CD14-positive monocyte (primary cell): ENCODE results near the gene OR2T11. TPM values are rescaled to one million over a fixed set of nuclear protein-coding genes. Genes with fewer than 3 reads are reported as not detected.

ENCODE experiments used
- DNase-seq, 3 donors: peaks; one replicate each; pipeline ENCODE4 v3.0.0-alpha.2; 2011 to 2022
- H2AFZ ChIP-seq: 2 replicates; pipeline ENCODE4 v1.6.0; 2012; ENCODE audit warnings: mild to moderate bottlenecking, low read depth, low read length, inconsistent platforms; ENCODE audit not compliant: insufficient read depth, poor library complexity, severe bottlenecking
- H3K27ac ChIP-seq, 2 donors: 1 replicate in 1 of 2; 2 replicates in 1 of 2; pipeline ENCODE4 v1.5.1; 2012 to 2013; ENCODE audit warnings: low read length in 2 of 2, control low read depth in 1 of 2, inconsistent platforms in 1 of 2, low read depth in 1 of 2, mild to moderate bottlenecking in 1 of 2
- H3K27me3 ChIP-seq, 2 donors: one replicate each; pipeline versions ENCODE4 v1.6.0 to v1.6.1; 2011 to 2013; ENCODE audit warnings: low read length in 2 of 2; ENCODE audit not compliant: control insufficient read depth in 2 of 2, insufficient read depth in 2 of 2
- H3K36me3 ChIP-seq, 2 donors: replicated peaks in 1 of 2; 1 replicate in 1 of 2; 2 replicates in 1 of 2; pipeline versions ENCODE4 v1.5.1 to v1.6.1; 2012 to 2013; ENCODE audit warnings: low read length in 2 of 2, control low read depth in 1 of 2, inconsistent platforms in 1 of 2, mild to moderate bottlenecking in 1 of 2; ENCODE audit not compliant: insufficient read depth in 2 of 2, control insufficient read depth in 1 of 2
- H3K4me1 ChIP-seq, 2 donors: 1 replicate in 1 of 2; 2 replicates in 1 of 2; pipeline versions ENCODE4 v1.5.1 to v1.6.1; 2012 to 2013; ENCODE audit warnings: low read length in 2 of 2, control low read depth in 1 of 2, inconsistent platforms in 1 of 2, mild to moderate bottlenecking in 1 of 2, moderate library complexity in 1 of 2; ENCODE audit not compliant: insufficient read depth in 2 of 2, control insufficient read depth in 1 of 2
- H3K4me2 ChIP-seq: replicated peaks from 2 replicates; pipeline ENCODE3; 2012; ENCODE audit warnings: low read length, moderate library complexity, mild to moderate bottlenecking; ENCODE audit not compliant: poor library complexity, severe bottlenecking; ENCODE audit errors: extremely low read depth
- H3K4me3 ChIP-seq, 3 experiments: fragments of 200-600 bp in 1 of 3; sonication (generic) in 1 of 3; replicated peaks in 1 of 3; 1 replicate in 2 of 3; 2 replicates in 1 of 3; pipeline ENCODE4 v1.5.1; 2011 to 2013; ENCODE audit warnings: low read length in 3 of 3, mild to moderate bottlenecking in 3 of 3, control low read depth in 2 of 3, low read depth in 2 of 3, inconsistent platforms in 1 of 3, moderate library complexity in 1 of 3
- H3K79me2 ChIP-seq: 2 replicates; pipeline ENCODE4 v1.6.0; 2012; ENCODE audit warnings: mild to moderate bottlenecking, control low read depth, inconsistent platforms, low read length, moderate library complexity; ENCODE audit not compliant: insufficient read depth
- H3K9ac ChIP-seq: 2 replicates; pipeline ENCODE4 v1.6.0; 2017; ENCODE audit warnings: low read length, mild to moderate bottlenecking; ENCODE audit not compliant: insufficient read depth, poor library complexity, severe bottlenecking
- H3K9me3 ChIP-seq, 2 donors: replicated peaks in 1 of 2; 1 replicate in 1 of 2; 2 replicates in 1 of 2; pipeline versions ENCODE4 v1.5.1 to v1.6.1; 2012 to 2013; ENCODE audit warnings: low read length in 2 of 2, control low read depth in 1 of 2; ENCODE audit not compliant: control insufficient read depth in 1 of 2, insufficient read depth in 1 of 2
- H4K20me1 ChIP-seq: 2 replicates; pipeline ENCODE4 v1.6.0; 2012; ENCODE audit warnings: mild to moderate bottlenecking, low read length, control low read depth, moderate library complexity; ENCODE audit not compliant: insufficient read depth
- H3K27ac Mint-ChIP-seq, 7 donors: one replicate each; pipeline ENCODE4 v1.8.0; 2020; ENCODE audit warnings: mild to moderate bottlenecking in 7 of 7, mixed read lengths in 7 of 7, moderate library complexity in 6 of 7, inconsistent platforms in 2 of 7
- H3K27me3 Mint-ChIP-seq, 3 donors: one replicate each; pipeline ENCODE4 v1.8.0; 2021 to 2022; ENCODE audit warnings: low read depth in 3 of 3, mild to moderate bottlenecking in 3 of 3, mixed read lengths in 3 of 3, moderate library complexity in 3 of 3, inconsistent platforms in 1 of 3
- H3K36me3 Mint-ChIP-seq, 2 donors: one replicate each; pipeline ENCODE4 v1.8.0; 2020; ENCODE audit warnings: mixed read lengths in 2 of 2, inconsistent platforms in 1 of 2, mild to moderate bottlenecking in 1 of 2
- H3K4me1 Mint-ChIP-seq: one replicate; pipeline ENCODE4 v1.8.0; 2020; ENCODE audit warnings: mild to moderate bottlenecking, mixed read lengths
- H3K4me3 Mint-ChIP-seq, 2 donors: one replicate each; pipeline ENCODE4 v1.8.0; 2020; ENCODE audit warnings: mild to moderate bottlenecking in 2 of 2, mixed read lengths in 2 of 2, moderate library complexity in 1 of 2
- H3K9me3 Mint-ChIP-seq, 7 donors: one replicate each; pipeline ENCODE4 v1.8.0; 2020 to 2022; ENCODE audit warnings: mixed read lengths in 7 of 7, mild to moderate bottlenecking in 6 of 7, moderate library complexity in 6 of 7, inconsistent platforms in 2 of 7
- CTCF ChIP-seq: fragments of 200-600 bp; IDR thresholded peaks from one replicate; pipeline ENCODE4 v1.8.0; 2022; ENCODE audit warnings: antibody characterized with exemption, mild to moderate bottlenecking
- WGBS: methylation state at CpG from one replicate; pipeline ENCODE4 v1.1.5; 2013; ENCODE audit warnings: missing lambda C conversion rate; ENCODE audit not compliant: insufficient coverage; 5-methylcytosine and 5-hydroxymethylcytosine counted together
- intact Hi-C, 2 donors: fragments of 100-400 bp; cut with micrococcal nuclease; formaldehyde crosslinking; loops; one replicate each; pipeline versions ENCODE4 v1.15.0 to v1.15.1; 2023
- polyA plus RNA-seq, 3 donors: library from polyadenylated mRNA; depleted of rRNA in 1 of 3; unstranded in 2 of 3; stranded (reverse) in 1 of 3; fragments of 300-500 nt in 2 of 3; fragments of >200 nt in 1 of 3; fragmentation: Illumina TruSeq in 2 of 3; gene quantifications; 1 replicate in 2 of 3; 2 replicates in 1 of 3; pipeline ENCODE4 v1.2.3, GENCODE V29; 2012 to 2021

The OR2T11 gene
- polyA plus RNA-seq, 3 donors, result not detected

- no peak for TF ChIP-seq CTCF
- Mint-ChIP-seq H3K4me1 (peaks cover 3% of the 10 kb centered on the region), H3K9me3 (peaks cover 0 to 3% (median 2%) of the 10 kb centered on the region in 7 donors), H3K27me3 (no peaks in the 10 kb centered on the region), H3K4me3 (no peak overlapping the region), H3K27ac (no peak overlapping the region), H3K36me3 (no peaks in the 10 kb centered on the region)
- no CpG with 5 or more reads among the region's 1 CpG for WGBS
- Histone ChIP-seq H3K79me2 (no peaks in the 10 kb centered on the region), H3K27me3 (no peaks in the 10 kb centered on the region), H3K9me3 (no peaks in the 10 kb centered on the region), H3K36me3 (no peaks in the 10 kb centered on the region), H3K4me1 (no peaks in the 10 kb centered on the region), H3K4me2 (no peak overlapping the region), H3K27ac (no peak overlapping the region), H3K4me3 (no peak overlapping the region), H4K20me1 (no peaks in the 10 kb centered on the region), H2AFZ (no peak overlapping the region), H3K9ac (no peak overlapping the region)
- DNase-seq, result no peak
- intact Hi-C loops, result no loop called here
Observed at GRCh38 chr1:248592655-248593054, 42.2 kb downstream of the OR2T11 start.

- intact Hi-C loops, result no loop called here
- Histone ChIP-seq H2AFZ (no peak overlapping the region), H3K27ac (no peak overlapping the region), H4K20me1 (no peaks in the 10 kb centered on the region), H3K4me2 (no peak overlapping the region), H3K36me3 (no peaks in the 10 kb centered on the region), H3K9ac (no peak overlapping the region), H3K27me3 (no peaks in the 10 kb centered on the region), H3K79me2 (no peaks in the 10 kb centered on the region), H3K4me1 (no peaks in the 10 kb centered on the region), H3K9me3 (no peaks in the 10 kb centered on the region), H3K4me3 (no peak overlapping the region)
- DNase-seq, result no peak
- Mint-ChIP-seq H3K36me3 (no peaks in the 10 kb centered on the region), H3K27ac (no peak overlapping the region), H3K4me3 (no peak overlapping the region), H3K27me3 (peaks cover 0 to 3% (median 0%) of the 10 kb centered on the region in 3 donors), H3K9me3 (peaks cover 0 to 3% (median 2%) of the 10 kb centered on the region in 7 donors), H3K4me1 (no peaks in the 10 kb centered on the region)
- no peak for TF ChIP-seq CTCF
- 98% methylated on average over 8 of the region's 17 CpGs for WGBS
Observed at GRCh38 chr1:248590055-248590454, 44.8 kb downstream of the OR2T11 start.
